Measurements from ENCODE around the gene BPGM.

DNA sequence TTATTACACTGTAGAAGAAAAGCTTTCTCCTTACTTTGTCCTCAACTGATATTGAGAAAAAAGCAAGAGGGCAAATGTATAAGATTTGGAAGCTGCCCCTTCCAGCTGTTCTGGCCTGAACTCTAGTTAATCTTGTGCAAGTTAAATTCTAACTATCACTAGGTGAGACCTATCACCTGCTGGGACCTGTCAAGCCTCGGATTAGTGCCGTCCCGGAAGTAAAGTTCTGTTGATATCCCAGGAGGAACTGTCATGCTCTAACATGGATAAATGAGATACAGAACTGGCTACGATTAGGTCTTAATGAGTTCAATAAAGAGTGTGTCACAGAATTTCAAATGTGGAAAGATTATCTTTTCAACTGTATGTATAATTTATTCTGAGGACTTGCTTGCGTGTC is 1.2 kb upstream of the BPGM start:
- TF ChIP-seq, protein P1, sequence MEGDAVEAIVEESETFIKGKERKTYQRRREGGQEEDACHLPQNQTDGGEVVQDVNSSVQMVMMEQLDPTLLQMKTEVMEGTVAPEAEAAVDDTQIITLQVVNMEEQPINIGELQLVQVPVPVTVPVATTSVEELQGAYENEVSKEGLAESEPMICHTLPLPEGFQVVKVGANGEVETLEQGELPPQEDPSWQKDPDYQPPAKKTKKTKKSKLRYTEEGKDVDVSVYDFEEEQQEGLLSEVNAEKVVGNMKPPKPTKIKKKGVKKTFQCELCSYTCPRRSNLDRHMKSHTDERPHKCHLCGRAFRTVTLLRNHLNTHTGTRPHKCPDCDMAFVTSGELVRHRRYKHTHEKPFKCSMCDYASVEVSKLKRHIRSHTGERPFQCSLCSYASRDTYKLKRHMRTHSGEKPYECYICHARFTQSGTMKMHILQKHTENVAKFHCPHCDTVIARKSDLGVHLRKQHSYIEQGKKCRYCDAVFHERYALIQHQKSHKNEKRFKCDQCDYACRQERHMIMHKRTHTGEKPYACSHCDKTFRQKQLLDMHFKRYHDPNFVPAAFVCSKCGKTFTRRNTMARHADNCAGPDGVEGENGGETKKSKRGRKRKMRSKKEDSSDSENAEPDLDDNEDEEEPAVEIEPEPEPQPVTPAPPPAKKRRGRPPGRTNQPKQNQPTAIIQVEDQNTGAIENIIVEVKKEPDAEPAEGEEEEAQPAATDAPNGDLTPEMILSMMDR (IDR thresholded peaks at IDR 0.05) = no peak
- no peak for TF ChIP-seq EP300 (IDR thresholded peaks at IDR 0.05)

Measured in tibial nerve (tissue), 4 donors.